ENCODE data around the gene IPMK.

GRCh38 chr10:58237014-58237834, 30.5 kb downstream of the IPMK start:
- TF ChIP-seq POLR2A (IDR thresholded peaks at IDR 0.05; ENCODE audit: low read depth, low read length) (no peak), POLR2AphosphoS5 (IDR thresholded peaks at IDR 0.05; ENCODE audit: low read depth, low read length) (no peak), TAF1 (IDR thresholded peaks at IDR 0.05; ENCODE audit: low read depth, low read length) (no peak), PAX5 (IDR thresholded peaks at IDR 0.05; ENCODE audit: insufficient read depth, low read length, severe bottlenecking) (no peak), POU2F2 (IDR thresholded peaks at IDR 0.05; ENCODE audit: low read depth, low read length) (no peak), SPI1 (IDR thresholded peaks at IDR 0.05; ENCODE audit: low read depth, low read length) (no peak)
